ENCODE data around the gene PPP1R2. TPM values are rescaled to one million over a fixed set of nuclear protein-coding genes. Genes with fewer than 3 reads are reported as not detected.

The PPP1R2 gene
- total RNA-seq, 1 experiment from 2014 or later, result 46.1 TPM

DNA sequence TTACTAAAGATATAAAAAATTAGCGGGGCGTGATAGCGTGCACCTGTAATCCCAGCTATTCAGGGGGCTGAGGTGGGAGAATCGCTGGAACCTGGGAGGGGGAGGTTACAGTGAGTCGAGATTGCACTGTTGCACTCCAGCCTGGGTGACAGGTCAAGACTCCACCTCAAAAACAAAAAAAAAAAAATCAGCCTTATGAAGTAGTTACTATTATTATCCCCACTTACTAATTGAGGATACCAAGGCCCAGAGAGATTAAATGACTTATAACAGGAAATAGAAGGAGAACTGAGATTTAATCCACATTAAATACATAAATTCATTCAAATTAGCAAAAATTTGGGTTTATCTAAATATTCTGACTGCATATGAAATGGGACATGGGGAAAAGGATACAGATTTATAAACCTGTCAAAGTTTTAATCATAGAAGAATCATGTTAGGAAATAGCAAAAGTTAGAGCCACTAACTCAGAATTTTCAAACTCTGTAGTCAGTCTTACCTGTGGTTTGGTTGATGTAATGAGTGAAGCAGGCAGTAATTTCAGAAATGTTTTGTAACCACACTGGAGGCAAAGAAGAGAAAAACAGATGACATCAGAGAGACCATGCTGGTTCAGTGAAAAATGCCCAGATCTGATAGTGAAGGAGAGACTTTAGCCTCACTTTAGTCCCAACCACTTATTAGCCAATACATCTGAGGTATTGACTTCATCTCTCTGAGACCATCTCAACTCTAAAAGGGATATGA is 75.3 kb downstream of the PPP1R2 start:
- Histone ChIP-seq H3K27ac (ENCODE audit: low read depth, low read length) (no peak overlapping the region), H3K4me3 (replicated peaks in 1 of 2; ENCODE audit: low read depth in 1 of 2, low read length in 2 of 2) (no peak overlapping the region), H3K9ac (ENCODE audit: low read length) (no peak overlapping the region), H3K27me3 (ENCODE audit: insufficient read depth, low read length) (no peaks in the 10 kb centered on the region), H2AFZ (ENCODE audit: low read depth, low read length, poor library complexity, severe bottlenecking) (no peak overlapping the region), H3K9me2 (ENCODE audit: insufficient read depth) (no peaks in the 10 kb centered on the region), H4K20me1 (ENCODE audit: insufficient read depth) (no peaks in the 10 kb centered on the region), H3K4me1 (ENCODE audit: control insufficient read depth in 1 of 2, insufficient read depth in 2 of 2, low read length in 2 of 2) (peaks cover 0 to 4% of the 10 kb centered on the region in 2 experiments; a peak in 1 of 4 replicates), H3K9me3 (ENCODE audit: control insufficient read depth in 1 of 2, insufficient read depth in 1 of 2, low read depth in 1 of 2, low read length in 2 of 2) (no peaks in the 10 kb centered on the region), H3K36me3 (ENCODE audit: control insufficient read depth in 1 of 2, insufficient read depth in 2 of 2, low read length in 2 of 2) (no peaks in the 10 kb centered on the region), H3K4me2 (ENCODE audit: low read length) (no peak overlapping the region), H3K79me2 (ENCODE audit: insufficient read depth, low read length) (no peaks in the 10 kb centered on the region)
- DNase-seq (ENCODE audit: low read depth, low spot score), result no peak
- ChIA-PET POLR2A (no interaction called here), CTCF (no interaction called here), RAD21 (ENCODE audit: low non-redundant PET in 1 of 2, low total read pairs in 2 of 2, uncharacterized antibody in 2 of 2, unreplicated experiment in 2 of 2) (no interaction called here)
- TF ChIP-seq ZFX (IDR thresholded peaks at IDR 0.05), result no peak
- TF ChIP-seq ATF3 (IDR thresholded peaks at IDR 0.05), result no peak
- TF ChIP-seq, protein P1, sequence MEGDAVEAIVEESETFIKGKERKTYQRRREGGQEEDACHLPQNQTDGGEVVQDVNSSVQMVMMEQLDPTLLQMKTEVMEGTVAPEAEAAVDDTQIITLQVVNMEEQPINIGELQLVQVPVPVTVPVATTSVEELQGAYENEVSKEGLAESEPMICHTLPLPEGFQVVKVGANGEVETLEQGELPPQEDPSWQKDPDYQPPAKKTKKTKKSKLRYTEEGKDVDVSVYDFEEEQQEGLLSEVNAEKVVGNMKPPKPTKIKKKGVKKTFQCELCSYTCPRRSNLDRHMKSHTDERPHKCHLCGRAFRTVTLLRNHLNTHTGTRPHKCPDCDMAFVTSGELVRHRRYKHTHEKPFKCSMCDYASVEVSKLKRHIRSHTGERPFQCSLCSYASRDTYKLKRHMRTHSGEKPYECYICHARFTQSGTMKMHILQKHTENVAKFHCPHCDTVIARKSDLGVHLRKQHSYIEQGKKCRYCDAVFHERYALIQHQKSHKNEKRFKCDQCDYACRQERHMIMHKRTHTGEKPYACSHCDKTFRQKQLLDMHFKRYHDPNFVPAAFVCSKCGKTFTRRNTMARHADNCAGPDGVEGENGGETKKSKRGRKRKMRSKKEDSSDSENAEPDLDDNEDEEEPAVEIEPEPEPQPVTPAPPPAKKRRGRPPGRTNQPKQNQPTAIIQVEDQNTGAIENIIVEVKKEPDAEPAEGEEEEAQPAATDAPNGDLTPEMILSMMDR (IDR thresholded peaks at IDR 0.05 in 2 of 3, conservative IDR thresholded peaks at IDR 0.05 in 1 of 3; ENCODE audit: borderline replicate concordance in 1 of 3, insufficient read depth in 1 of 3, low read depth in 2 of 3, low read length in 2 of 3), result no peak
- no peak for TF ChIP-seq ELF1 (IDR thresholded peaks at IDR 0.05; ENCODE audit: borderline replicate concordance, low read depth)
- TF ChIP-seq, protein P2, sequence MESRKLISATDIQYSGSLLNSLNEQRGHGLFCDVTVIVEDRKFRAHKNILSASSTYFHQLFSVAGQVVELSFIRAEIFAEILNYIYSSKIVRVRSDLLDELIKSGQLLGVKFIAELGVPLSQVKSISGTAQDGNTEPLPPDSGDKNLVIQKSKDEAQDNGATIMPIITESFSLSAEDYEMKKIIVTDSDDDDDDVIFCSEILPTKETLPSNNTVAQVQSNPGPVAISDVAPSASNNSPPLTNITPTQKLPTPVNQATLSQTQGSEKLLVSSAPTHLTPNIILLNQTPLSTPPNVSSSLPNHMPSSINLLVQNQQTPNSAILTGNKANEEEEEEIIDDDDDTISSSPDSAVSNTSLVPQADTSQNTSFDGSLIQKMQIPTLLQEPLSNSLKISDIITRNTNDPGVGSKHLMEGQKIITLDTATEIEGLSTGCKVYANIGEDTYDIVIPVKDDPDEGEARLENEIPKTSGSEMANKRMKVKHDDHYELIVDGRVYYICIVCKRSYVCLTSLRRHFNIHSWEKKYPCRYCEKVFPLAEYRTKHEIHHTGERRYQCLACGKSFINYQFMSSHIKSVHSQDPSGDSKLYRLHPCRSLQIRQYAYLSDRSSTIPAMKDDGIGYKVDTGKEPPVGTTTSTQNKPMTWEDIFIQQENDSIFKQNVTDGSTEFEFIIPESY (IDR thresholded peaks at IDR 0.05; ENCODE audit: extremely low read depth, insufficient replicate concordance, low read length), result no peak
- TF ChIP-seq POLR2A (IDR thresholded peaks at IDR 0.05; ENCODE audit: borderline replicate concordance, extremely low read depth, insufficient read depth, insufficient read length), result no peak
- no peak for TF ChIP-seq ZNF274 (IDR thresholded peaks at IDR 0.05; ENCODE audit: low read depth, low read length)
- TF ChIP-seq SIN3A (IDR thresholded peaks at IDR 0.05; ENCODE audit: low read depth), result no peak
- no peak for TF ChIP-seq EZH2phosphoT487 (IDR thresholded peaks at IDR 0.05; ENCODE audit: borderline replicate concordance)
- TF ChIP-seq RAD21 (IDR thresholded peaks at IDR 0.05; ENCODE audit: low read depth), result no peak
- TF ChIP-seq EGR1 (IDR thresholded peaks at IDR 0.05; ENCODE audit: low read depth), result no peak
- TF ChIP-seq REST (IDR thresholded peaks at IDR 0.05; ENCODE audit: low read depth), result no peak
- no peak for TF ChIP-seq TCF7L2 (IDR thresholded peaks at IDR 0.05; ENCODE audit: borderline replicate concordance, extremely low read depth, insufficient read depth, insufficient read length)
- TF ChIP-seq FOSL1 (IDR thresholded peaks at IDR 0.05; ENCODE audit: low read depth), result no peak
- no peak for TF ChIP-seq JUND (IDR thresholded peaks at IDR 0.05)
- no peak for TF ChIP-seq EZH2 (IDR thresholded peaks at IDR 0.05)
- no peak for TF ChIP-seq CBX3 (IDR thresholded peaks at IDR 0.05; ENCODE audit: low read depth)
- intact Hi-C loops (cut with micrococcal nuclease), result no loop called here
- no peak for ATAC-seq
- no TSS peak for BruUV-seq (replicated peaks)

All from HCT116 (cell line).